GM19239 (cell line): ENCODE data around the gene CLRN3.
A peak's percentile ranks its signal among the peaks of the same experiment; 100 is the strongest.

Experiments used
- DNase-seq: peaks from one replicate; pipeline ENCODE4 v3.0.0; 2011; ENCODE audit warnings: low spot score; ENCODE audit not compliant: insufficient read length
- FAIRE-seq: peaks from 2 replicates; lab custom pipeline; 2011; peaks lifted over from hg19 to GRCh38; lab: Jason Lieb, UNC

CLRN3 gene

GRCh38 chr10:127920306-127921074, 27.7 kb upstream of the CLRN3 start:
- no peak for FAIRE-seq
- DNase-seq: no peak

GRCh38 chr10:127919418-127920271, 26.9 kb upstream of the CLRN3 start:
- FAIRE-seq: no peak
- DNase-seq: no peak

DNA sequence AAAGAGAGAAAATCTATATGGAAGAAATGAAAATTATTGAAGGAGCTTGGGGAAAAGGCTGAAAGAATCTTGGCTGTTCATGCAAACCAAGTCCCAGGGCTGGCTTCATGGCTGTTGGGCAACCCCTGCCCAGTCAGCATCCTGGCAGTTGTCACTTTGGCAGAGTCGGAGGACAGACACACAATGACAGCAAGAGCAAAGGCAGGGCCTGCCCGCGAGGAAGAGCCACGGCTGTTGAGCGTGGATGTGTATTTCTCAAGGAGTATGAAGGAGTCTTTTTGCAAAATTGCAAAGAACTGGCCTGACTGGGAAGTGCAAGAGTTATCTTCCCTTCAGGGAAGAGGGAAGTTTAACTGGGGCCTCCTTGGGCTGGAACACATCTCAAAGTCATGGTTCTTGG, 25.8 kb upstream of the CLRN3 start:
- FAIRE-seq: no peak
- no peak for DNase-seq

DNA sequence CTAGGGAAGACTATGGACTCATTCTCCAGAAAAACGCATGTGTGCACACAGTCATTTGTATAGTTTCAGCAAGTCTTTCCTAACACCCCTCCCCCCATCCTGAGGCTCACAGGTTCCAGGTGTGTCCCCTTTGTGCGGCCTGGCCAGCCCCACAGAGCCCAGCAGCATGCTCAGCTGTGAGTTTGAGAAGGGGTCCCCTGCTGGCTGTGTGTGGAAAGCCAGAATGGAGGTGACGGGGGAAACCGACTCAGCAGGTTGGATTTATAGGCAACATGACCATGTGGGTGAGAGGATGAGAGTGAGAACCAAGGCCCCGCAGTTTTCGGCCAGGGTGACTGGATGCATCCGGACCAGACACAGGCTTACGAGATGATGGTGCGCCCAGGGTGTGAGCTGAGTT, 24.1 kb upstream of the CLRN3 start:
- FAIRE-seq (no peak), DNase-seq (no peak)

DNA sequence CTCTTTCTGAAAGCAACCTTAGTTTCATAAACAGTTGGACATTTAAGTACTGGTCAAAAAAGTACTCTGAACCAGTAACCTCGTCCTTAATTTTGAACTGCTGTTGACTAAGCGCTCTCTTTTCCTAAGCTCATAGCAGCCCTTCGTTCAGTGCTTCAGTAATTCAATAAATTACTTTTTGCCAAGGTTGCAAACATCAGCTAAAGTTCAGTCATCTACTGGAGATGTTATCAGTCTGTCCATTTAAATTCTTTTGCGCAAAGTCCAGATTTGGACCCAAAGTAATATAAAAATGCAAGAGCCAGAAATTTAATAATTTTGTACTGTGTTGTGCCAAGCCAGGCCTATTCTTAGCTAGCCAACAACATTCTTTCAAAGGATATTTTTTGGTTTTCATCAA, 22.6 kb upstream of the CLRN3 start:
- no peak for DNase-seq
- FAIRE-seq: no peak

DNA sequence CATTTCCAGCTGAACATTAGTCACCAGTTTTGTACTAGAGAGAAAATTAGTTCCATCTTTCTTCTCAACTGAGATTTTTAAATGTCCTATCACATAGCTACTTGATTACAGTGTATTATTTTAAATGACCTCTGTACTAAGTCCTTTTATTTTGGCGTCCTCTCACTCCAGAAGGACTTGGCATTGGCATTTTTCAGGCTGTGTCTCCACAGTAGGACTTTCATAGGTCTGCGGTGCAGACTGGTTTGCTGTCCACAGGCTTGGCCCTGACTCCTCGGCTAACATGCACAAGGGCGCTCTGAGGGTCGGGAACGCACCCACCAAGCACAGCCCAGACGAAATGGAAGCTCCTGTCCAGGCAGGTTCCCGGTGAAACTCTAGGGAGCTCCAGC, 20.6 kb upstream of the CLRN3 start:
- no peak for FAIRE-seq

DNA sequence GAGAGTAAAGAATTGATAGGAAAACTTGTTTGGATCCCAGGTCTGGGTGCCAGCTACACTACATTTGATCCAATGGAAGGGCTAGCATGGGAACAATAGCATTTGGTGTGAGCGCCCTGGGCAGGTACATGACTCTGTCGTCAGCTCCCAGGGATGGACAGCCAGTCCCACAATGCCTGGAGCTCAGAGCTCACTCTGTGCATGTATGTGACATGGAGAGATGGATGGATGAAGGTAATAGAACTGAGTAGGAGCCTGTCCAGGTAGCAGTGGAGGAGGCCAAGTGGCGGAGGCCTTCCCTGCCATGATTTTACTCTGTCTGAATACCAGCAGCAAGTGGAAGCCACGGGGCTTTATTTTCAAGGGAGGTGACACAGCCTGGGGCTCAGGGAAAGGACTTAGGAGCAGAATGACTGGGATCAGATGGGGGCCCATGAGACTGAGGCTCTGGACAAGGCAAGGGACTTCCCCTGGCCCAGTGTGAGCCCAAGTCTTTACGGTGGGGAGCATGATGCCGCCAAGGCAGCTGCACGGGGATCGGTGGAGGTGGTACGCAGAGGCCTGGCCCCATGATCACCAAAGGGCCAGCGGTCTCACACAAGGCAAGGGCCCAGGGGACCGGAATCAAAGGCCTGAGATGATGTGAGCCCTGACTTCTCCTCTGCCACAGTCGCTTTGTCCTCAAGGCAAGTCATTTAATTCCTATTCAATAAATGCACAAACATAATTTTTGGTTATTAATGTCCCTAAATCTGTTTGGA, 20.0 kb upstream of the CLRN3 start:
- FAIRE-seq (no peak), DNase-seq (no peak)

More for the DNA sequence above, 20.6 kb upstream of the CLRN3 start:
- DNase-seq: no peak

DNA sequence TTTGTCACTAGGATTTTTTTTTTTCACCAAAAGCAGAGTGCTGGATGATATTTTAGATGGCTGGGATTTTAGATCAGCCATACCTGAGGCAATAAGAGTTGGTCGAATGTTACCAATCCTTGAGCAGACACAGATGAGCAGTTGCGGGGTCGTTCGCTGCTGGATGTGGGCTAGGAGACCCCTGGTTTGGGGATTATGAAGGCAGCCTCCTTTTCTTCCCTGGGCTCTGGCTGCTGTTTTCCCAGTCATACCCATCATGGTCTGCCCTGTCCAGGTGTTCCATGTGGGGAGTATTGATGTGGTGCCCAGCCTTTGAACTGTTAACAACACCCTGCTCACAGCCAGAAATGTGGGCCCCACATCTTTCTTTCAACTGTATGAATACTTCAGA, 19.1 kb upstream of the CLRN3 start:
- FAIRE-seq (no peak), DNase-seq (no peak)

GRCh38 chr10:127911218-127911866, 18.6 kb upstream of the CLRN3 start:
- no peak for DNase-seq
- no peak for FAIRE-seq

- DNase-seq: no peak
- no peak for FAIRE-seq
Observed at GRCh38 chr10:127910464-127910770, 17.7 kb upstream of the CLRN3 start.

DNA sequence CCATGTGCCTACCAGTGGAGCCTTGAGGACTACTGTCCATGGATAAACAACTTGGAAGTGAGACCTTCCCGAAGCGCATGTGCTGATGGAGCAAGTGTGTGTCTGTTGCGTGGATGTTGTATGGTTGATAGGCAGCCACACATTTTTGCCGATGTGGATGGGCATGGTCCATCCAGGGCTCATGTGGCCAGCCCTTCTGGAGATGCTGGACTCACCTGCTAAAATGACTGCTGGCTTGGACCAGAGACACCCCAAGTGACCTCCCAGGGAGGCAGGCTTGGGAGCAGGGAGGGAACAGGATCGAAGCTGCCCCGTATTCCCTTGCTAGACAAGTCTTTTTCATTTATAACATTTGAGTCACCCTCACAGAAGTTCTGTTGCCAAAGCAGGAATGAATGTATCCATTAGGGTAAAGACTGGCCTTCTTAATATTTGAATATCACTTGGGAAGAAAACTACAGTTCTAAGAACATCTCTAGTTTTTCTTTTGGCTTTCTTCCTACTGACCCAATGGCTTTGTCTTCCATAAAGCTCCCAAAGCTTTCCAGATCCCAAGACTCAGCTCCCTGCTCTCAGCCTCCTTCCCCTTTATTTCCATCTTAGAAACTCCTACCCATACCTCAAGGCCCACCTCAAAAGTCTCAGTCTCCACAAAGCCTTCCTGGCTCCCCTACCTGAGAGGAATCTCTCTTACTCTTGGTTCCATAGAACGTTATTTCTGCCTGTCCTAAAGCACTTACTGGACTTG, 17.1 kb upstream of the CLRN3 start:
- DNase-seq (no peak), FAIRE-seq (no peak)

DNA sequence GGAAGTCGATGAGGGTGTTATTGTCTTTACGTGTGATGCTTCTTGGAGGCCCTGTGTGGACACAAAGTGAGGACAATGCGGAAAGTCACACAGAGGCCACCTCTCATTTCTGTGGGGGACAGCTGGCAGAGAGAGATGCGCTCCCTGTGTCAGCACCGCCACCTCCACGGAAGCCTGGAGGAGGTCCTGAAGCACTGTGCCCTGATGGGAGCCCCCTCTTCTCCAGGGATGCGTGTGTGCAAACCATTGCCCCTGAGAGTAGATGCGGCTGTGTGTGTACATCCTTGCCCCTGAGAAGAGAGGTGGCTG, 16.2 kb upstream of the CLRN3 start:
- DNase-seq (no peak), FAIRE-seq (no peak)

DNA sequence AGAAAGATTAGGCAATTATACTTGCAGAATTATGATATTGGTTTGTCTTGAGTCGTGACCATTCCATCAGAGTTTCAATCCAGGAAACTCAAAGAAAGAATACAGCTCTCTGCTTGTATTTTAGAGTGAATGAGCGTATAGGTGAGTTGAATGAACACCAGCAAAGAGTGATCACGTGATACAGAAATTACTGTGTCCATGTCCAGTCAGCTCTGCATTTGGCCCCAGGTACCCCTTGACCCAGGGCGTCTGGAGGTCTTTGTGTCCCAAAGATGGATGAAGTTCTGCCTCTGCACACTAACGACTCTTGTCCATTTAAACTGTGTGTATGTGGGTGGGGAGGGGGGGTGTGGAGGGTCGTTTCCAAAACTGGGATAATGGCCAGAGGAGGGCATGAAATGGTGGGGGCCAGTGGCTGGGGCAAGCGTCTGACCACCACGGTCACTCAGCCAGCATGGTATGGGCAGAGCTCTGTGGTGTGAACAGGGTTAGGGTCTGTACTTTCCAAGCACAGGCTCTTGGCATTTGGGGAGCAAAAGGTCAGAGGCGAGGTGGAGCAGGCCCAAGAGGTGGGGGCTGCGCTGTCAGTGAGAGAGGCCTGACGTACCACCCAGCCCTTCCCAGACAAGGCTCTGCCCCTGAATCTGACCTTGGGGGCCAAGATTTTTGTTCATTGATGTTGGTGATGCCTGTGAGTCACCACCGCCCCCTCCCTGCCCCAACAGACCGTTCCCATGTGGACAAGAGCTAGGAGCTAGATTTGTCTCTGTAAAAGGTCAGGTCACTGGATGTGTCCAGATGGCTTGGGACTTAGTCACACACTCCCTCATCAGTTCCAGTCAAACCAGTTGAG, 15.6 kb upstream of the CLRN3 start:
- DNase-seq (no peak), FAIRE-seq (no peak)

- DNase-seq: no peak
- FAIRE-seq: no peak
Observed at GRCh38 chr10:127907411-127908105, 14.8 kb upstream of the CLRN3 start.

GRCh38 chr10:127906548-127907377, 14.0 kb upstream of the CLRN3 start, which contains the start of gene PTPRE:
PTPRE (plus strand) TSS chr10:127907103; CDS start chr10:128040882, 133,779 bp downstream.
- FAIRE-seq: no peak
- DNase-seq: peak; percentile 62

DNA sequence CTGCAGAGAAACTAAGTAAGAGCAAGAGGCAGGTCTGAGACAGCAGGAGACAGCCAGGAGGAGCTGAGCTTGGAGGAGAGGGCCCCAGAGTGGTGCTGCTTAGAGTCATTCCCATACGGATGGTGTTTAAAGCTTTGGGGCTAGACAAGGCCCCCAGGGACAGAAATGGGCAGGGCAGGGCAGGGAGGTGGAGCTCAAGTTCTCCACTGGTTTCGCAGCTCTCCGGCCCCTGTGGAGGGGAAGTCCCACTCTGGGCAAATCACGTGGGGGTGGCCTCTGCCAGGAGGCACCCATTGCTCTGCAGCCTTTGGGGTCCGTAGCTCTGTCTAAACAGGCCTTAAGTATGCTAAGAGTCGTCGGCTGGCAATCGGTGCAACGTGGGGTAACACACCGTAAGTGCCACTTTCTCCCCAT, 13.1 kb upstream of the CLRN3 start:
- no peak for DNase-seq
- no peak for FAIRE-seq

DNA sequence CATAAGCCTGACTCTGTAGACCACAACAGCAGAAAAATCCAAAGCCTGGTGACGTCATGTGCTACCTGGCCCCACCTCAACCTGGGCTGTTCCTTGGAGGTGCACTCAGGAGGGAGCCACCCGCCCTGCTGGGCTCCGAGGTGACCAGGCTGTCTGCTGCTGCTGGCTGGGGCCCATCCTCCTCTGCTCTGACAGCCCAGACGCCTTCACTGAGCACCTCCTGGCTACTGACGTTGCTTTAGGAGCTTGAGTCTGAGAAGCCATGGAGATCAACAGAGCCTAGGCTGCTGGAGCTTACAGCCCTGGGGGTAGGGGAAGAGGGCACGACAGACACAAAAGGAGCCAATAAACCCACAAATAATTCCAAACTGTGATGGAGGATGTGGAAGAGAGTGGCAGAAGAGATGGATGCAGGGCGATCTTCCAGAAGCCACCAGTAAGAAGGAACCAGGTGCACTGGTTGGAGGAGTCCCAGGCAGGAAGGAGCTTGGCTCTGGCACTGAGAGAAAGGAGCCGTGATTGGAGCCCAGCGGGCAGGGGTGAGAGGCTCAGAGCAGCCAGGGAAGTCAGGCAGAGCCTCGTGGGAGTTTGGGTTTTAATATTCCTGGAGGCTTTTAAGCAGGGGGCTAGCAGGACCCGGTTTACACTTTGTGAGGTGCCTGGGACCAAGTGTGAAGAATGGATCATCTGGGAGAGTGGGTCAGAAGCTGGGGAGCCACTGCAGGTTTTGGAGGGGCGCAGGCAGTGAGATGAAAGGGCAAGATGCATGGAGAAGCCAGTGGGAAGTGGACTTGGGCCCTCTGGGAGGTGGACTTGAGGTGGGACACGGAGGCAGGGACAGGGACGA, 12.5 kb upstream of the CLRN3 start:
- DNase-seq (no peak), FAIRE-seq (no peak)
